Neural progenitor cell (in vitro differentiated cells): Measurements from ENCODE around the gene TNFRSF8.

Experiments used
- EZH2 ChIP-seq: fragments of 200-600 bp; sonication (generic); IDR thresholded peaks from 2 replicates; pipeline ENCODE4 v1.6.1; 2017; ENCODE audit warnings: antibody characterized with exemption, mild to moderate bottlenecking, moderate library complexity
- TF ChIP-seq, protein P1 (sequence below): fragments of 200-600 bp; sonication (generic); IDR thresholded peaks from 2 replicates; pipeline ENCODE4 v1.5.1; 2017; ENCODE audit warnings: antibody characterized with exemption, mild to moderate bottlenecking

DNA sequence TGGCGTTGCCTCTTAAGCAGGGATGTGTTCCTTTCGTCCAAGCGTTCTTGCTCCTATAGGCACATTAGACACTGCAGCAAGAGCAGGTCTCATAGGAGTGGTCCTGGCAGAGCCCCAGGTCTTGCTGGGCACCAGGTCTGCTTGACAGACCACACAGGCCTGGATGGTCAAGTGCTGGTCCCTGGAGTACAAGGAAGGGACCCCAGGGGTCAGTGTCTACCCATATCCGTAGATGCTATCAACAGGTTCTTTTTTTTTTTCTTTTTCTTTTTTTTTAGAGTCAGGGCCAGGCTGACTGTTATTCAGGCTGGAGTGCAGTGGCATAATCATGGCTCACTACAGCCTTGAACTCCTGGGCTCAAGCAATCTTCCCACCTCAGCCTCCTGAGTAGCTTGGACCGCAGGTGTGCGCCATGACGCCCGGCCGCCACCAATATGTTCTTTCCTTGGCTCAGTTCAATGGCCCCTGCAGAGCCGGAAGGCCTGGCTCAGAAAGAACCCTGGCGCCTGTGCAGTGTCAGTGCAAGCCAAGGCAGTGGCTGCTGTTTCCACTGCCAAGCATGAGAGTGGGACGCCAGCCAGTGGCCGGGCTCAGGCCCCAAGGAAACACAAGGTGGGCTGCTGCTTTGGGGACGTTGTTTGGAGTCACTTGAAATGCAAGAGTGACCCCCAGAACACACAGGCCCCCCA, 10.0 kb upstream of the TNFRSF8 start:
- TF ChIP-seq, protein P1, sequence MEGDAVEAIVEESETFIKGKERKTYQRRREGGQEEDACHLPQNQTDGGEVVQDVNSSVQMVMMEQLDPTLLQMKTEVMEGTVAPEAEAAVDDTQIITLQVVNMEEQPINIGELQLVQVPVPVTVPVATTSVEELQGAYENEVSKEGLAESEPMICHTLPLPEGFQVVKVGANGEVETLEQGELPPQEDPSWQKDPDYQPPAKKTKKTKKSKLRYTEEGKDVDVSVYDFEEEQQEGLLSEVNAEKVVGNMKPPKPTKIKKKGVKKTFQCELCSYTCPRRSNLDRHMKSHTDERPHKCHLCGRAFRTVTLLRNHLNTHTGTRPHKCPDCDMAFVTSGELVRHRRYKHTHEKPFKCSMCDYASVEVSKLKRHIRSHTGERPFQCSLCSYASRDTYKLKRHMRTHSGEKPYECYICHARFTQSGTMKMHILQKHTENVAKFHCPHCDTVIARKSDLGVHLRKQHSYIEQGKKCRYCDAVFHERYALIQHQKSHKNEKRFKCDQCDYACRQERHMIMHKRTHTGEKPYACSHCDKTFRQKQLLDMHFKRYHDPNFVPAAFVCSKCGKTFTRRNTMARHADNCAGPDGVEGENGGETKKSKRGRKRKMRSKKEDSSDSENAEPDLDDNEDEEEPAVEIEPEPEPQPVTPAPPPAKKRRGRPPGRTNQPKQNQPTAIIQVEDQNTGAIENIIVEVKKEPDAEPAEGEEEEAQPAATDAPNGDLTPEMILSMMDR: no peak
- no peak for TF ChIP-seq EZH2
